Mesendoderm (in vitro differentiated cells): ENCODE data around the gene SLC35F4.

ENCODE experiments used
- DNase-seq: peaks from one replicate; pipeline ENCODE4 v3.0.0; 2013
- H2AK5ac ChIP-seq: 2 replicates; pipeline ENCODE4 v1.6.1; 2013; ENCODE audit warnings: low read length, inconsistent platforms
- H2BK120ac ChIP-seq: 2 replicates; pipeline ENCODE4 v1.6.1; 2013; ENCODE audit warnings: low read depth, mild to moderate bottlenecking, low read length, moderate library complexity, mixed read lengths
- H2BK15ac ChIP-seq: replicated peaks from 2 replicates; pipeline ENCODE4 v1.6.1; 2013; ENCODE audit warnings: low read depth, mild to moderate bottlenecking, moderate library complexity
- H2BK5ac ChIP-seq: 2 replicates; pipeline ENCODE4 v1.6.1; 2013; ENCODE audit warnings: low read length, inconsistent platforms
- H3K18ac ChIP-seq: 2 replicates; pipeline ENCODE4 v1.6.1; 2013; ENCODE audit warnings: mild to moderate bottlenecking, low read length, mixed read lengths
- H3K23ac ChIP-seq: one replicate; pipeline ENCODE4 v1.6.1; 2013; ENCODE audit warnings: low read length
- H3K27ac ChIP-seq: 2 replicates; pipeline ENCODE4 v1.5.1; 2013; ENCODE audit warnings: low read depth, mild to moderate bottlenecking, inconsistent platforms, low read length, moderate library complexity
- H3K27me3 ChIP-seq: 2 replicates; pipeline ENCODE4 v1.6.1; 2013; ENCODE audit warnings: low read length, control low read depth, mild to moderate bottlenecking, inconsistent platforms; ENCODE audit not compliant: insufficient read depth, poor library complexity
- H3K36me3 ChIP-seq: 2 replicates; pipeline ENCODE4 v1.6.1; 2013; ENCODE audit warnings: low read length, inconsistent platforms; ENCODE audit not compliant: control insufficient read depth, insufficient read depth
- H3K4ac ChIP-seq: one replicate; pipeline ENCODE4 v1.6.1; 2013; ENCODE audit warnings: low read depth, mild to moderate bottlenecking, low read length, moderate library complexity
- H3K4me1 ChIP-seq: 2 replicates; pipeline ENCODE4 v1.6.1; 2013; ENCODE audit warnings: low read depth, low read length, inconsistent platforms; ENCODE audit not compliant: control insufficient read depth
- H3K4me2 ChIP-seq: 2 replicates; pipeline ENCODE4 v1.6.1; 2013; ENCODE audit warnings: low read length
- H3K4me3 ChIP-seq: 2 replicates; pipeline ENCODE4 v1.5.1; 2013; ENCODE audit warnings: mild to moderate bottlenecking, low read length
- H3K56ac ChIP-seq: one replicate; pipeline ENCODE4 v1.6.1; 2013; ENCODE audit warnings: low read length
- H3K79me1 ChIP-seq: 2 replicates; pipeline ENCODE4 v1.6.1; 2013; ENCODE audit warnings: low read length, inconsistent platforms
- H3K79me2 ChIP-seq: 2 replicates; pipeline ENCODE4 v1.6.1; 2013; ENCODE audit warnings: mild to moderate bottlenecking, low read length; ENCODE audit not compliant: control insufficient read depth, insufficient read depth
- H3K9ac ChIP-seq: 2 replicates; pipeline ENCODE4 v1.6.1; 2013; ENCODE audit warnings: low read length, inconsistent platforms
- H4K5ac ChIP-seq: one replicate; pipeline ENCODE4 v1.6.1; 2013; ENCODE audit warnings: low read length
- H4K8ac ChIP-seq: one replicate; pipeline ENCODE4 v1.6.1; 2013; ENCODE audit warnings: low read depth, mild to moderate bottlenecking, control low read depth, low read length, moderate library complexity
- WGBS: extraction: QIAGEN DNeasy Blood & Tissue Kit; methylation state at CpG from one replicate; pipeline ENCODE4 v1.1.7; 2013; ENCODE audit warnings: low lambda C conversion rate, missing lambda C conversion rate; ENCODE audit not compliant: insufficient coverage; ENCODE audit errors: extremely low coverage; 5-methylcytosine and 5-hydroxymethylcytosine counted together

SLC35F4 gene

DNA sequence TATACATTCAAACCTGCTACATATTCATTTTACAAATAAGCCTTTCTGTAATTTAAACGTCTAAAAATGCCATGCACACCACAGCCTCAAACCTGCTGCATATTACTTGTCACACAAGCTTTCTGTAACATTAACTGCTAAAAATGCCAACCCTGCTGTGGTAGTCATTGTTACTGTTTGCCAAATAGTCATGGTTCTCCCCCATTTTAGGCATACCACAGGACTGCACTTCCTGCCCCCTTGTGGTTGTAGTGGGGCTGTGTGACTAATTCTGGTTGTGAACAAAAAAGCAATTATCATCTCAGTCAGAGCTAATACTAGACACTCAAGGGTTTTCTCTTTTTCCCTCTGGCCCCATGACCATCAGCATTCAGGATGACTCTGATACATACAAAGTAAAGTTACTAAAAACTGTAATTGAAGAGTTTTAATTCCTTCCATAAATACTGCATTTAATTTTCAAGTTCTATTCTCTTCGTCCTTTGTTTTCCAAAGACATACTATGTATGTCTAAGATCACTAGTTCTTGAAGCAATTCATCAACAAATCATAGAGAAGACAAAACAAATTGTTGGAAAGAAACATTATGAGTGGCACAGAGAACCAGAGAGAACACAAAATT is 5.7 kb upstream of the SLC35F4 start:
- Histone ChIP-seq H3K4ac (no peak overlapping the region), H3K4me3 (no peak overlapping the region), H3K4me2 (no peak overlapping the region), H3K23ac (no peak overlapping the region), H3K36me3 (no peaks in the 10 kb centered on the region), H3K79me2 (no peaks in the 10 kb centered on the region), H3K27me3 (peaks cover 1% of the 10 kb centered on the region), H4K5ac (no peak overlapping the region), H2BK15ac (no peak overlapping the region), H2BK5ac (no peak overlapping the region), H2BK120ac (no peak overlapping the region), H3K27ac (no peak overlapping the region), H3K56ac (no peak overlapping the region), H3K9ac (no peak overlapping the region), H2AK5ac (no peak overlapping the region), H3K18ac (no peak overlapping the region), H3K4me1 (no peaks in the 10 kb centered on the region), H4K8ac (no peak overlapping the region), H3K79me1 (no peaks in the 10 kb centered on the region)
- peak; percentile 68 for DNase-seq
- no CpG with 5 or more reads among the region's 2 CpGs for WGBS

DNA sequence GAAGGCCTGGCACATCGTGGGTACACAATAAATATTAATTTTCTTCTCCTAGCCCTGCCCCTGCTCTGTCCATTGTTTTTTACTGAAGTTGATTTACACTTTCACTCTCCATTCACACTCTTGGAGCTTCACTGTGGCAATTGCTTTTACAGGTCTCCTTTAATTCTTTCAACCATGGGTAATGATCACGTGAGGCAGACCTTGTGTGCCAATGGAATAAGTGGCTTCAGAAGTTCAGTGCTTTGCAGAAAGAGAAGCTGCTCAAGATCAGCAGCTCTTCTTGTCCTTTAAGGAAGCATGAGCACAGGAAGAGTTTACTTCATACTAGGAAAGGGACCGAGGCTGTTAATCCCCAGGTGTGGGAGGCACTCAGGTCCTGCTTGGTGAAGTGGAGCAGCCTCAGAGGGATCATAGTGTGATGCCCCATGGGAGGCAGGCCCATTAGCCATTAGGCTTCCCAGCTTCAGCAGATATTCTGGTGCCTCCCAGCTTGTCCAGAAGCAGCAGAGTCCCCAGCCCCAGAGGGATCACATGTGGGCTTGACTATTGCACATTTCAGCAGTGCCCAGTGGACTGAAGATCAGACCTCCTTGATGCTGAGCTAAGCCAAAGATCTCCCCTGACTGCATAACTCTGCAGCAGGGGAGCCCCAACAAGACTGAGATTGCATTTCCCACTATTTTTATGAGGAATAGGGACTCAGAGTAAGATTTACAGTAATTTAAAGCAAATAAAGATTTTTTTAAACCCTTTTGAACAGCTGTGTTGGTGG is 5.0 kb upstream of the SLC35F4 start:
- H3K4me2 ChIP-seq, result no peak overlapping the region
- H3K4me1 ChIP-seq, result no peaks in the 10 kb centered on the region
- peaks cover 8% of the 10 kb centered on the region for H3K27me3 ChIP-seq
- DNase-seq, result no peak
- no peak overlapping the region for H2BK120ac ChIP-seq
- no peak overlapping the region for H4K5ac ChIP-seq
- H4K8ac ChIP-seq, result no peak overlapping the region
- no CpG with 5 or more reads among the region's 3 CpGs for whole genome bisulfite sequencing
- no peaks in the 10 kb centered on the region for H3K79me2 ChIP-seq
- H3K18ac ChIP-seq, result no peak overlapping the region
- H3K9ac ChIP-seq, result no peak overlapping the region
- no peak overlapping the region for H2AK5ac ChIP-seq
- H3K27ac ChIP-seq, result no peak overlapping the region
- no peak overlapping the region for H3K4me3 ChIP-seq
- H3K4ac ChIP-seq, result no peak overlapping the region
- H3K36me3 ChIP-seq, result no peaks in the 10 kb centered on the region
- H3K56ac ChIP-seq, result no peak overlapping the region
- no peak overlapping the region for H3K23ac ChIP-seq
- H3K79me1 ChIP-seq, result no peaks in the 10 kb centered on the region
- H2BK5ac ChIP-seq, result no peak overlapping the region
- H2BK15ac ChIP-seq, result no peak overlapping the region

- Histone ChIP-seq H3K27me3 (peaks cover 10% of the 10 kb centered on the region), H3K4ac (no peak overlapping the region), H3K9ac (no peak overlapping the region), H3K18ac (no peak overlapping the region), H2BK15ac (no peak overlapping the region), H3K4me3 (no peak overlapping the region), H3K23ac (no peak overlapping the region), H3K4me2 (no peak overlapping the region), H2BK120ac (no peak overlapping the region), H3K79me2 (no peaks in the 10 kb centered on the region), H3K4me1 (no peaks in the 10 kb centered on the region), H3K36me3 (no peaks in the 10 kb centered on the region), H3K27ac (no peak overlapping the region), H2AK5ac (no peak overlapping the region), H4K5ac (no peak overlapping the region), H3K79me1 (no peaks in the 10 kb centered on the region), H4K8ac (no peak overlapping the region), H2BK5ac (no peak overlapping the region), H3K56ac (no peak overlapping the region)
- DNase-seq, result no peak
Measured at GRCh38 chr14:57869617-57870016, 3.7 kb upstream of the SLC35F4 start.

DNA sequence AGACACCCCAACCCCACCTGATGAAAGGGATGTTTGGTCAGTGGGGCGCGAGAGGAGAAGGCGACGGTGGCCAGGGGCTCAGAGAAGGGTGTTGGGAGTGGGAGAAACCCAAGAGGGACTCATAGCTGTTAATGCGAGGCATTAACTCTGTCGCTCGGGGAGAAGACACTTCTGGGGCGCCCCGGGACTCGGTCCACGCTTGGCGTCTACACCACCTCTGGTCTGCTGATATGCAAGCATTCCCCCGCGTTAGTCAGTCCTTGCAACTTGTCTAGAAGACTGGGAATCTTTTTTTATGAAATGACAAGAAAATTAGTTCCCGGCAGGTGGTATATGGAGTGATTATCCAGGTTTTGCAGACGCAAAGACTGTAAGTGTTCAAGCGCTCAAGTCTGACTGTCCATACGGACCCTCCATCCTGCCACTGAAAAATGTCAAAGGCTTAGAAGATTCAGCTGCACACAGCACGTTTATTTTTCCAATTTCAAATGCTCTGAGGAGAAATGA is 360 bp upstream of the SLC35F4 start:
- no peaks in the 10 kb centered on the region for H3K79me1 ChIP-seq
- no peak overlapping the region for H2AK5ac ChIP-seq
- H3K4me3 ChIP-seq, result no peak overlapping the region
- H3K27me3 ChIP-seq, result peaks cover 14% of the 10 kb centered on the region
- no peaks in the 10 kb centered on the region for H3K79me2 ChIP-seq
- no peak overlapping the region for H2BK5ac ChIP-seq
- H3K27ac ChIP-seq, result no peak overlapping the region
- H4K5ac ChIP-seq, result no peak overlapping the region
- no peak overlapping the region for H3K56ac ChIP-seq
- H3K18ac ChIP-seq, result no peak overlapping the region
- H2BK15ac ChIP-seq, result no peak overlapping the region
- no peak overlapping the region for H2BK120ac ChIP-seq
- H3K9ac ChIP-seq, result no peak overlapping the region
- no CpG with 5 or more reads among the region's 19 CpGs for WGBS
- H3K4me1 ChIP-seq, result no peaks in the 10 kb centered on the region
- no peak for DNase-seq
- no peak overlapping the region for H3K4ac ChIP-seq
- H4K8ac ChIP-seq, result no peak overlapping the region
- peak overlapping the region; percentile 19 for H3K4me2 ChIP-seq
- H3K23ac ChIP-seq, result no peak overlapping the region
- H3K36me3 ChIP-seq, result no peaks in the 10 kb centered on the region

- Histone ChIP-seq H3K79me1 (no peaks in the 10 kb centered on the region), H3K23ac (no peak overlapping the region), H2AK5ac (no peak overlapping the region), H3K9ac (no peak overlapping the region), H2BK5ac (no peak overlapping the region), H2BK120ac (no peak overlapping the region), H3K27me3 (peaks cover 14% of the 10 kb centered on the region), H3K18ac (no peak overlapping the region), H3K36me3 (no peaks in the 10 kb centered on the region), H3K79me2 (no peaks in the 10 kb centered on the region), H3K4me1 (no peaks in the 10 kb centered on the region), H3K4me2 (no peak overlapping the region), H4K8ac (no peak overlapping the region), H4K5ac (no peak overlapping the region), H3K56ac (no peak overlapping the region), H3K27ac (no peak overlapping the region), H3K4me3 (no peak overlapping the region), H3K4ac (no peak overlapping the region), H2BK15ac (no peak overlapping the region)
- DNase-seq, result no peak
- WGBS, result no CpG with 5 or more reads among the region's 23 CpGs
Measured at GRCh38 chr14:57865066-57865402, 858 bp downstream of the SLC35F4 start.
